GM19099 (cell line): ENCODE results near the gene SMYD1.

Experiments
- POLR2A ChIP-seq: IDR thresholded peaks from 3 replicates; pipeline ENCODE4 v1.6.1; 2011; ENCODE audit warnings: low read depth; ENCODE audit not compliant: insufficient read length; ENCODE audit errors: extremely low read depth

Gene SMYD1

DNA sequence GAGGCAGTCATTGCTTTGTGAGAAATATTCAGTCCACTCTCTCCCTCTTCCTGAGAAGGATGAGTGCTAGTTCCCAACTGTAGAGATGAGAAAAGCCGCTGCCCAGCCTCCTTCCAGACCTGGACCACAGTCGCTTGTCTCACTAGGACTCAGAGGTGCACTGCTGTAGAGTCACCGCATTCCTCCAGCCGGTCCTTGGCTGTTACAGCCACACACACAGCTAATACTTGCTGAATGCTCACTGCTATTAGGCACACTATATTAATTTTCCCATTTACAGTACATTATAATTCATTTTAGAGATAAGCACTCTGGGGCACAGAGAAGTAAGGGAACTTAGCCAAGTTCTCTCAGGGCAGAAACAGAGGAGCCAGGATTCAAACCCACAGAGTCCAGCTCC, 70.2 kb downstream of the SMYD1 start:
- TF ChIP-seq POLR2A: no peak

GRCh38 chr2:88139203-88139702, 71.6 kb downstream of the SMYD1 start:
- no peak for TF ChIP-seq POLR2A

- no peak for TF ChIP-seq POLR2A
Measured at GRCh38 chr2:88139804-88140203, 72.2 kb downstream of the SMYD1 start.

DNA sequence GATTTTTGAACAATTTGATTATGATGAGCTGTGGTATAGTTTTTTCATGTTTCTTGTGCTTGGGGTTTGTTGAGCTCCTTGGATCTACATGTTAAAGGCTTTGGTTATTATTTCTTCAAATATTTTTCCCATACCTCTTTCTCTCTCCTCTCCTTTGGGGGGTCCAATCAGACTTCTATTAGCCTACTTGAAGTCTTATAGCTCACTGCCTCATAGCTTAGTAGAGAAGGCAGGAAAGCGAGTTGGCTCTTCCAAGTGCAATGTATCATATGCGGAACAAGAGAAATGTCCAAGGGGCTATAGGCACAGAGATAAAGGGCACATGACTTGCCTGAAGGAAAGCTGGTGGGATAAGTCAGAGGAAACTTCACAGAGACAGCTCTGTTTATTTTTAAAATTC, 74.3 kb downstream of the SMYD1 start:
- TF ChIP-seq POLR2A: no peak

DNA sequence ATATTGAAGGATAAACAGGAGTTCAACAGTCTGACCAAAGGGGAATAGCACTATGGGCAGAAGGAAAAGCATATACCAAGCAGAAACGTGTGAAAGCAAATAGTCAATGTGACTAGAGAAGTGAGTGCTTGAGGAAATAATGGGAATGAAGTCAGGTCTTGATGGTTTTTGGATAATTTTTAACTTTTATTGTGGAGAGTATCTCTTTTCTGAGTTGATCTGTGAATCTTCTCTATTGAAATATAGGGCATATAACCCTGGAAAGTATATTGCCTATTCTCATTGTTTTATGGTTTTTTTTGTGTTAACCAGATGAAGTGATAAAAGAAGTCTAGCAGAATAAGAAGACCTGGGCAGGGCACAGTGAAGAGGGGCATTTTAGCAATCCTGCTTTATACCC, 76.6 kb downstream of the SMYD1 start:
- TF ChIP-seq POLR2A: no peak

DNA sequence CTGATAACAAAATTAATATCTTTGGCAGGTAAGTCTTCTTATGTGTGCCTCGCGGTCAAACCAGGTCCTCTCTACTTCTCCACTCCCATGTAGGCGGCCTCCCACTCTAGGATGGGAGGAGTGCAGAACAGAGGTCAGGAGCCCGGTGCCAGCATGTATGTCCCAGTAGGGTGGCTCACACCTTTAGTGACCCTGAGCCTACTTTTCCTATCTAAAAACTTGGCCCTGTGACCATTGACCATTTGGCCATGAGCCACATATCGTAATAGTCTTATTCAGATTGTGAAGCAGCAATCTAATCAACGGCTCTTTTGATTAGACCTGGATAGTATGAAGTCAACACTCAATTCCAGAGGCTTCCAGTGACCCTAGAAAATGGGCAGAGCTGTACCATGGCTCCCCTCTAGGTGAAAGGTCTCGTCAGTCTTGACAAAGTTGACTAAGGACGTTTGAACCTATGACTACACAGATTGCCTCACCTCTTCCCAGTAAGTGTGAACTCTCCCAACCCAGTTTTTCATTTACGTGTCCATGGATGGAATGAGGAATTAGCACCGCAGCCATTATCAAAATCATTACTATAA, 77.4 kb downstream of the SMYD1 start:
- TF ChIP-seq POLR2A: no peak

DNA sequence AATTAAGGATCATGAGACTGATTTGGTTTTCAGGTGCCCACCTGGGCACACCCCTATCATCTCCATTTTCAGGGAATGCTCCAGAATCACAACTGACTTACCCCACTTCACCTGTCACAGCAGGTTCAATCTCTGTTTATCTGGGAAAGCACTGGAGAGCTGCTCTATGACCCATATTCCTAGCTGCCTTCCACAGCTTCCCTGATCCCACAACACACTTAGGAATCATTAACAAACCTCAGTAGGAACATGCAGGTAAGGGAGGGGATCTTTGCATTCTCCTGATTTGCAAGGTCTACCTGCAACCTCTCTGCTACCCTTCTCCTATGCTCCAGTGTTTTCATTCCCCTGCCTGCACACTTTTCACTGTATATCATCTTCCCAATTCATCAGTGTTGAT, 79.0 kb downstream of the SMYD1 start:
- no peak for TF ChIP-seq POLR2A

GRCh38 chr2:88147145-88147544, 79.5 kb downstream of the SMYD1 start:
- no peak for TF ChIP-seq POLR2A

- TF ChIP-seq POLR2A: no peak
Measured at GRCh38 chr2:88148929-88149438, 81.4 kb downstream of the SMYD1 start.

DNA sequence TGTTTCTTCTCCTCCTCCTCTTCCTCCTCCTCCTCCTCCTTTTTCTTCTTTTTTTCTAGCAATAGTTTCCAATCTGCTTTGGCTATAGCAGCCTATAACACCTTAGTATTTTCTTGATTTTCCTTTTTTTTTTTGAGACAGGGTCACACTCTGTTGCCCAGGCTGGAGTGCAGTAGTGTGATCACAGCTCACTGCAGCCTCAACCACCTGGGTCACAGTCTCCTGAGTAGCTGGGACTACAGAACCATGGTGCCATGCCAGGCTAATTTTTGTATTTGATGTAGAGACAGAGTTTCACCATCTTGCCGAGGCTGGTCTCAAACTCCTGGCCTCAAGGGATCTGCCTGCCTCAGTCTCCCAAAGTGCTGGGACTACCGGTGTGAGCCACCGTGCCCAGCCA, 91.9 kb downstream of the SMYD1 start:
- no peak for TF ChIP-seq POLR2A

- TF ChIP-seq POLR2A: no peak
Measured at GRCh38 chr2:88159955-88160415, 92.4 kb downstream of the SMYD1 start.

DNA sequence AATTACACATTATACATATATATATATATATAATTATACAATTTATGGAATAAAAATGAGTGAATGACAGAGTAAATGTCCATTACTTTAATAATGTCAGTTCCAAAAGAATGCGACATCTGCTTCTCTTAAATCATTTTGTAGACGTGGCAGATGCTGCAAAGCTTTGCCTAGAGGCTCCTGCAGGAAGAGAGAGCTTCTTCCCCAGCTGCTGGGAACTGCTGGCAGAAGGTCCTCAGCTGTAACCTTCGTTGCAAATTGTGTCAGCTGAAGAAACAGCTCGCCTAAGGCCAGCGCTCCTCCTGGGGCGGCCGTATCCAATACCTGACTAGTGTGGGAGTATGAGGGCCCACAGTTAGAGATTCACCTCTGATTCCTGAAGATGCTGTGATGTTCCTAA, 92.9 kb downstream of the SMYD1 start:
- TF ChIP-seq POLR2A: no peak

GRCh38 chr2:88161446-88162244, 94.0 kb downstream of the SMYD1 start:
- no peak for TF ChIP-seq POLR2A
